HEK293 (cell line): ENCODE data around the gene HIPK2.

Source experiments
- CTCF ChIA-PET: fragments of 350-600 bp; formaldehyde crosslinking; extraction: SDS; loops from one replicate; lab custom pipeline; 2021; ENCODE audit warnings: antibody characterized with exemption; lab: Yijun Ruan, JAX
- POLR2A ChIA-PET: fragments of 300-600 bp; formaldehyde crosslinking; extraction: SDS; loops from one replicate; lab custom pipeline; 2020; ENCODE audit warnings: antibody characterized with exemption, inconsistent platforms; lab: Yijun Ruan, JAX
- H3K27ac ChIP-seq: fragments of 200-500 bp; sonication (Bioruptor generic); 2 replicates; pipeline ENCODE4 v1.5.1; 2014; ENCODE audit warnings: low read depth, low read length, control low read depth, inconsistent platforms; ENCODE audit errors: extremely low read depth
- H3K36me3 ChIP-seq, 2 experiments: fragments of 200-500 bp in 1 of 2; sonication (Bioruptor generic) in 1 of 2; 1 replicate in 1 of 2; 2 replicates in 1 of 2; pipeline ENCODE4 v1.5.1; 2014 to 2017; ENCODE audit warnings: inconsistent platforms in 2 of 2, low read length in 2 of 2; ENCODE audit not compliant: control insufficient read depth in 2 of 2, insufficient read depth in 1 of 2
- H3K4me1 ChIP-seq: fragments of 200-500 bp; sonication (Bioruptor generic); 2 replicates; pipeline ENCODE4 v1.5.1; 2014; ENCODE audit warnings: mild to moderate bottlenecking, low read length, inconsistent platforms; ENCODE audit not compliant: control insufficient read depth, insufficient read depth
- H3K4me3 ChIP-seq: 2 replicates; pipeline ENCODE4 v1.5.1; 2011; ENCODE audit warnings: low read depth, mild to moderate bottlenecking, control low read depth, low read length, moderate library complexity
- H3K9me3 ChIP-seq: fragments of 200-500 bp; sonication (Bioruptor generic); 2 replicates; pipeline ENCODE4 v1.5.1; 2014; ENCODE audit warnings: low read depth, low read length, inconsistent platforms; ENCODE audit not compliant: control insufficient read depth, insufficient read depth
- CTCF ChIP-seq: fragments of 450-650 bp; formaldehyde crosslinking; IDR thresholded peaks from 2 replicates; pipeline ENCODE4 v1.5.1; 2016; ENCODE audit warnings: missing biosample characterization, missing genetic modification characterization
- EGR2 ChIP-seq: fragments of 450-650 bp; formaldehyde crosslinking; IDR thresholded peaks from 2 replicates; pipeline ENCODE4 v1.5.1; 2016; ENCODE audit warnings: low read depth, missing biosample characterization, missing genetic modification characterization
- GFI1B ChIP-seq: fragments of 450-650 bp; formaldehyde crosslinking; IDR thresholded peaks from 2 replicates; pipeline ENCODE4 v1.5.1; 2016; ENCODE audit warnings: missing biosample characterization, missing genetic modification characterization
- SCRT1 ChIP-seq: fragments of 450-650 bp; formaldehyde crosslinking; IDR thresholded peaks from 2 replicates; pipeline ENCODE4 v1.5.1; 2016; ENCODE audit warnings: missing biosample characterization, missing genetic modification characterization, borderline replicate concordance
- ZBTB7A ChIP-seq: fragments of 450-650 bp; formaldehyde crosslinking; IDR thresholded peaks from 2 replicates; pipeline ENCODE4 v1.5.1; 2016; ENCODE audit warnings: low read depth, missing biosample characterization, missing genetic modification characterization
- ZNF132 ChIP-seq: fragments of 450-650 bp; formaldehyde crosslinking; IDR thresholded peaks from 2 replicates; pipeline ENCODE4 v1.5.1; 2017; ENCODE audit warnings: missing biosample characterization, missing genetic modification characterization, borderline replicate concordance
- ZNF146 ChIP-seq: fragments of 450-650 bp; formaldehyde crosslinking; IDR thresholded peaks from 2 replicates; pipeline ENCODE4 v1.5.1; 2016; ENCODE audit warnings: missing biosample characterization, missing genetic modification characterization
- ZNF175 ChIP-seq: fragments of 450-650 bp; formaldehyde crosslinking; IDR thresholded peaks from 2 replicates; pipeline ENCODE4 v1.5.1; 2016; ENCODE audit warnings: missing biosample characterization, missing genetic modification characterization
- ZNF214 ChIP-seq: fragments of 450-650 bp; formaldehyde crosslinking; IDR thresholded peaks from 2 replicates; pipeline ENCODE4 v1.5.1; 2017; ENCODE audit warnings: missing biosample characterization, mild to moderate bottlenecking, missing genetic modification characterization, borderline replicate concordance
- ZNF239 ChIP-seq: fragments of 450-650 bp; formaldehyde crosslinking; IDR thresholded peaks from 2 replicates; pipeline ENCODE4 v1.5.1; 2016; ENCODE audit warnings: missing biosample characterization, missing genetic modification characterization
- ZNF362 ChIP-seq: fragments of 450-650 bp; formaldehyde crosslinking; IDR thresholded peaks from 2 replicates; pipeline ENCODE4 v1.5.1; 2016; ENCODE audit warnings: missing biosample characterization, missing genetic modification characterization
- ZNF488 ChIP-seq: fragments of 450-650 bp; formaldehyde crosslinking; IDR thresholded peaks from 2 replicates; pipeline ENCODE4 v1.5.1; 2016; ENCODE audit warnings: missing biosample characterization, missing genetic modification characterization
- ZNF501 ChIP-seq: fragments of 450-650 bp; formaldehyde crosslinking; IDR thresholded peaks from 2 replicates; pipeline ENCODE4 v1.5.1; 2016; ENCODE audit warnings: missing biosample characterization, missing genetic modification characterization
- ZNF518A ChIP-seq: fragments of 450-650 bp; formaldehyde crosslinking; conservative IDR thresholded peaks from 2 replicates; pipeline ENCODE4 v1.5.1; 2016; ENCODE audit warnings: low read depth, missing biosample characterization, missing genetic modification characterization
- ZNF704 ChIP-seq: fragments of 450-650 bp; formaldehyde crosslinking; IDR thresholded peaks from 2 replicates; pipeline ENCODE4 v1.5.1; 2016; ENCODE audit warnings: missing biosample characterization, missing genetic modification characterization
- ZNF768 ChIP-seq: fragments of 450-650 bp; formaldehyde crosslinking; IDR thresholded peaks from 2 replicates; pipeline ENCODE4 v1.5.1; 2018; ENCODE audit warnings: missing biosample characterization, mild to moderate bottlenecking, missing genetic modification characterization
- ZNF776 ChIP-seq: fragments of 450-650 bp; formaldehyde crosslinking; IDR thresholded peaks from 2 replicates; pipeline ENCODE4 v1.5.0; 2017; ENCODE audit warnings: missing biosample characterization, missing genetic modification characterization, borderline replicate concordance
- ZNF830 ChIP-seq: fragments of 450-650 bp; IDR thresholded peaks from 2 replicates; pipeline ENCODE4 v1.5.0; 2018; ENCODE audit warnings: missing biosample characterization, missing genetic modification characterization, low read depth, mild to moderate bottlenecking, moderate library complexity

HIPK2 gene

GRCh38 chr7:139634087-139634486 lies 143.7 kb downstream of the HIPK2 start:
- no peak overlapping the region for H3K27ac ChIP-seq
- H3K36me3 ChIP-seq = peaks cover 0 to 34% of the 10 kb centered on the region in 2 experiments; a peak in 1 of 3 replicates
- H3K9me3 ChIP-seq = no peaks in the 10 kb centered on the region
- ChIA-PET CTCF (interaction anchor here (0.6 to 1.1 kb wide), 4 partner anchors 369 to 670 kb away, joined by 3 to 4 read pairs (median 3); no protein-coding TSS in a partner anchor), POLR2A (no interaction called here)
- no peaks in the 10 kb centered on the region for H3K4me1 ChIP-seq
- TF ChIP-seq GFI1B = no peak
- no peak for TF ChIP-seq CTCF
- TF ChIP-seq ZNF362 (tag by site-specific recombination) = no peak
- TF ChIP-seq ZNF518A (tag by site-specific recombination) = no peak
- no peak for TF ChIP-seq ZNF488 (tag by site-specific recombination)
- TF ChIP-seq ZNF214 (tag by site-specific recombination) = no peak
- no peak for TF ChIP-seq ZNF768
- no peak for TF ChIP-seq SCRT1 (tag by site-specific recombination)
- TF ChIP-seq ZNF776 (tag by site-specific recombination) = no peak
- TF ChIP-seq ZNF830 (tag by site-specific recombination) = no peak
- TF ChIP-seq ZNF132 (tag by site-specific recombination) = no peak
- TF ChIP-seq ZNF704 (tag by site-specific recombination) = no peak
- no peak for TF ChIP-seq ZNF501
- no peak for TF ChIP-seq EGR2
- no peak for TF ChIP-seq ZNF175 (tag by site-specific recombination)
- no peak for TF ChIP-seq ZNF146 (tag by site-specific recombination)
- TF ChIP-seq ZNF239 = no peak
- TF ChIP-seq ZBTB7A = no peak
- H3K4me3 ChIP-seq = no peak overlapping the region
